Activated naive CD8-positive, alpha-beta T cell treated with anti-CD3 and anti-CD28 coated beads, Interleukin-2, amount 50 U/mL, for 16 hours (primary cell): ENCODE results near the gene HSPA12A.

Source experiments
- DNase-seq: peaks from one replicate; pipeline ENCODE4 v3.0.0-alpha.2; 2020; ENCODE audit warnings: low read depth, low spot score

HSPA12A gene

GRCh38 chr10:116771101-116771958 lies 29.0 kb upstream of the HSPA12A start:
- no peak for DNase-seq

GRCh38 chr10:116770281-116770680 lies 27.9 kb upstream of the HSPA12A start:
- DNase-seq, result no peak

- DNase-seq, result no peak
These were observed 27.4 kb upstream of the HSPA12A start for GRCh38 chr10:116769791-116770190.

- no peak for DNase-seq
These were observed 27.0 kb upstream of the HSPA12A start for GRCh38 chr10:116769368-116769767.

GRCh38 chr10:116768786-116769185 lies 26.4 kb upstream of the HSPA12A start:
- DNase-seq, result no peak

- no peak for DNase-seq
These were observed 24.7 kb upstream of the HSPA12A start for GRCh38 chr10:116766837-116767634.

GRCh38 chr10:116766241-116766827 lies 24.0 kb upstream of the HSPA12A start:
- no peak for DNase-seq

- no peak for DNase-seq
These were observed 23.3 kb upstream of the HSPA12A start for GRCh38 chr10:116765648-116766081.

- no peak for DNase-seq
These were observed 22.6 kb upstream of the HSPA12A start for GRCh38 chr10:116764979-116765378.

GRCh38 chr10:116763440-116763839 lies 21.1 kb upstream of the HSPA12A start:
- no peak for DNase-seq

GRCh38 chr10:116761883-116762282 lies 19.5 kb upstream of the HSPA12A start:
- no peak for DNase-seq

GRCh38 chr10:116760919-116761318 lies 18.6 kb upstream of the HSPA12A start:
- no peak for DNase-seq

GRCh38 chr10:116757246-116757645 lies 14.9 kb upstream of the HSPA12A start:
- no peak for DNase-seq

- DNase-seq, result no peak
These were observed 13.9 kb upstream of the HSPA12A start for GRCh38 chr10:116756277-116756676.

- DNase-seq, result no peak
These were observed 11.4 kb upstream of the HSPA12A start for GRCh38 chr10:116753759-116754158.

- no peak for DNase-seq
These were observed 10.8 kb upstream of the HSPA12A start for GRCh38 chr10:116752969-116753665.

GRCh38 chr10:116752563-116752962 lies 10.2 kb upstream of the HSPA12A start:
- no peak for DNase-seq

GRCh38 chr10:116748471-116748870 lies 6.1 kb upstream of the HSPA12A start:
- DNase-seq, result no peak

GRCh38 chr10:116748041-116748440 lies 5.7 kb upstream of the HSPA12A start:
- DNase-seq, result no peak

GRCh38 chr10:116747325-116747724 lies 5.0 kb upstream of the HSPA12A start:
- no peak for DNase-seq

- DNase-seq, result no peak
These were observed 2.5 kb upstream of the HSPA12A start for GRCh38 chr10:116744885-116745284.
